Liver (tissue), 9 donors: ENCODE results near the gene AUP1. TPM values are rescaled to one million over a fixed set of nuclear protein-coding genes. Genes with fewer than 3 reads are reported as not detected.

Source experiments
- DNase-seq: peaks from one replicate; pipeline ENCODE4 v3.0.0-alpha.2; 2017; ENCODE audit warnings: low spot score
- H3K27ac ChIP-seq, 2 donors: one replicate each; pipeline ENCODE4 v1.7.0; 2013; ENCODE audit warnings: inconsistent platforms in 2 of 2, low read length in 2 of 2, control low read depth in 1 of 2, low read depth in 1 of 2, mild to moderate bottlenecking in 1 of 2
- H3K27me3 ChIP-seq, 4 donors: one replicate each; pipeline versions ENCODE4 v1.6.1 to v1.7.0; 2013; ENCODE audit warnings: low read length in 3 of 4, inconsistent platforms in 1 of 4, mild to moderate bottlenecking in 1 of 4, moderate library complexity in 1 of 4; ENCODE audit not compliant: control insufficient read depth in 4 of 4, insufficient read depth in 4 of 4
- H3K36me3 ChIP-seq, 4 donors: one replicate each; pipeline versions ENCODE4 v1.6.1 to v1.7.0; 2013; ENCODE audit warnings: low read length in 3 of 4, mild to moderate bottlenecking in 3 of 4, low read depth in 1 of 4, moderate library complexity in 1 of 4; ENCODE audit not compliant: control insufficient read depth in 4 of 4, insufficient read depth in 3 of 4
- H3K4me1 ChIP-seq, 4 donors: one replicate each; pipeline versions ENCODE4 v1.6.1 to v1.7.0; 2013; ENCODE audit warnings: low read length in 3 of 4, mild to moderate bottlenecking in 3 of 4, moderate library complexity in 1 of 4; ENCODE audit not compliant: control insufficient read depth in 4 of 4, insufficient read depth in 4 of 4
- H3K4me3 ChIP-seq, 3 donors: one replicate each; pipeline versions ENCODE4 v1.6.1 to v1.7.0; 2013; ENCODE audit warnings: low read length in 3 of 3, control low read depth in 1 of 3, low read depth in 1 of 3, mild to moderate bottlenecking in 1 of 3
- H3K9ac ChIP-seq, 2 donors: one replicate each; pipeline ENCODE4 v1.7.0; 2013; ENCODE audit warnings: low read length in 2 of 2, mild to moderate bottlenecking in 2 of 2, moderate library complexity in 2 of 2, control low read depth in 1 of 2, low read depth in 1 of 2
- H3K9me3 ChIP-seq, 4 donors: one replicate each; pipeline versions ENCODE4 v1.6.1 to v1.7.0; 2013; ENCODE audit warnings: low read length in 3 of 4; ENCODE audit not compliant: control insufficient read depth in 4 of 4
- ATF3 ChIP-seq: IDR thresholded peaks from 2 replicates; pipeline ENCODE4 v1.6.1; 2016; ENCODE audit warnings: antibody characterized with exemption
- CTCF ChIP-seq: fragments of 150-350 bp; IDR thresholded peaks from 2 replicates; pipeline ENCODE4 v1.5.1; 2017; ENCODE audit warnings: improper control_type of control experiment, low read depth, low read length; ENCODE audit not compliant: missing input control
- EGR1 ChIP-seq, 2 donors: IDR thresholded peaks; 2 replicates each; pipeline ENCODE4 v1.6.1; 2016 to 2018; ENCODE audit warnings: antibody characterized with exemption in 2 of 2, low read depth in 2 of 2
- FOXA1 ChIP-seq: IDR thresholded peaks from 2 replicates; pipeline ENCODE4 v1.6.1; 2016; ENCODE audit warnings: antibody characterized with exemption
- FOXA2 ChIP-seq: IDR thresholded peaks from 2 replicates; pipeline ENCODE4 v1.6.1; 2016; ENCODE audit warnings: antibody characterized with exemption
- GABPA ChIP-seq, 2 donors: IDR thresholded peaks in 1 of 2; conservative IDR thresholded peaks in 1 of 2; 2 replicates each; pipeline ENCODE4 v1.6.1; 2016; ENCODE audit warnings: antibody characterized with exemption in 2 of 2, mild to moderate bottlenecking in 1 of 2, moderate library complexity in 1 of 2
- HNF4A ChIP-seq, 2 donors: conservative IDR thresholded peaks; 2 replicates each; pipeline ENCODE4 v1.6.1; 2016; ENCODE audit warnings: antibody characterized with exemption in 2 of 2, mild to moderate bottlenecking in 2 of 2
- HNF4G ChIP-seq: IDR thresholded peaks from 2 replicates; pipeline ENCODE4 v1.6.1; 2016; ENCODE audit warnings: antibody characterized with exemption
- JUND ChIP-seq, 2 donors: IDR thresholded peaks; 2 replicates each; pipeline ENCODE4 v1.6.1; 2016; ENCODE audit warnings: antibody characterized with exemption in 2 of 2
- MAX ChIP-seq: IDR thresholded peaks from 2 replicates; pipeline ENCODE4 v1.6.1; 2016; ENCODE audit warnings: antibody characterized with exemption
- NR2F2 ChIP-seq: IDR thresholded peaks from 2 replicates; pipeline ENCODE4 v1.6.1; 2016; ENCODE audit warnings: antibody characterized with exemption
- RAD21 ChIP-seq, 2 donors: IDR thresholded peaks; 2 replicates each; pipeline ENCODE4 v1.6.1; 2016; ENCODE audit warnings: antibody characterized with exemption in 2 of 2, mild to moderate bottlenecking in 2 of 2
- REST ChIP-seq: IDR thresholded peaks from 2 replicates; pipeline ENCODE4 v1.6.1; 2016; ENCODE audit warnings: antibody characterized with exemption, mild to moderate bottlenecking
- RXRA ChIP-seq, 2 donors: IDR thresholded peaks; 2 replicates each; pipeline ENCODE4 v1.6.1; 2017 to 2018; ENCODE audit warnings: antibody characterized with exemption in 2 of 2, mild to moderate bottlenecking in 1 of 2
- SP1 ChIP-seq: IDR thresholded peaks from 2 replicates; pipeline ENCODE4 v1.6.1; 2018; ENCODE audit warnings: antibody characterized with exemption, mild to moderate bottlenecking
- TAF1 ChIP-seq: conservative IDR thresholded peaks from 2 replicates; pipeline ENCODE4 v1.6.1; 2016; ENCODE audit warnings: antibody characterized with exemption, mild to moderate bottlenecking
- YY1 ChIP-seq: IDR thresholded peaks from 2 replicates; pipeline ENCODE4 v1.6.1; 2016; ENCODE audit warnings: antibody characterized with exemption, mild to moderate bottlenecking
- ZBTB33 ChIP-seq: IDR thresholded peaks from 2 replicates; pipeline ENCODE4 v1.6.1; 2016; ENCODE audit warnings: antibody characterized with exemption
- WGBS: extraction: QIAGEN DNeasy Blood & Tissue Kit; methylation state at CpG from one replicate; pipeline ENCODE4 v1.1.7; 2013; 5-methylcytosine and 5-hydroxymethylcytosine counted together
- polyA plus RNA-seq, 2 donors: library from polyadenylated mRNA; stranded (reverse) in 1 of 2; unstranded in 1 of 2; fragments of 200-250 nt in 1 of 2; fragments of >200 nt in 1 of 2; fragmentation: Nextera tagmentation in 1 of 2; extraction: Ambion mirVana in 1 of 2; gene quantifications; one replicate each; pipeline versions ENCODE4 v1.2.1 to v1.2.3, GENCODE V29; 2013 to 2015
- total RNA-seq, 2 donors: library from RNA; depleted of rRNA; stranded (reverse); fragments of >200 nt; gene quantifications; one replicate each; pipeline ENCODE4 v1.2.3, GENCODE V29; 2014
- donor health status: healthy.
- donor health status: healthy.
- donor health status: healthy.
- donor health status: healthy.
- donor health status: healthy.

The AUP1 gene
- total and polyA plus RNA-seq, 4 donors: 62.6 to 126 (median 109) TPM

- no peak for DNase-seq
- peaks cover 0 to 6% (median 0%) of the 10 kb centered on the region in 4 donors for H3K27me3 ChIP-seq
- no peak overlapping the region for H3K9ac ChIP-seq
- no peaks in the 10 kb centered on the region for H3K4me1 ChIP-seq
- H3K27ac ChIP-seq: no peak overlapping the region
- no peaks in the 10 kb centered on the region for H3K9me3 ChIP-seq
- peaks cover 8 to 18% (median 17%) of the 10 kb centered on the region in 4 donors for H3K36me3 ChIP-seq
- WGBS: 77% methylated on average over 3 of the region's 3 CpGs
- TF ChIP-seq RAD21 (IDR thresholded peaks at IDR 0.05) (no peak), SP1 (no peak), HNF4A (conservative IDR thresholded peaks at IDR 0.05) (no peak), FOXA1 (no peak), GABPA (IDR thresholded peaks at IDR 0.05 in 1 of 2, conservative IDR thresholded peaks at IDR 0.05 in 1 of 2) (no peak), HNF4G (no peak), ATF3 (no peak), FOXA2 (no peak), ZBTB33 (no peak), RXRA (IDR thresholded peaks at IDR 0.05) (no peak), EGR1 (IDR thresholded peaks at IDR 0.05; ENCODE audit: low read depth in 2 of 2) (no peak), CTCF (no peak), MAX (no peak), REST (no peak), NR2F2 (no peak), TAF1 (no peak), YY1 (no peak), JUND (IDR thresholded peaks at IDR 0.05) (no peak)
- no peak overlapping the region for H3K4me3 ChIP-seq
Observed at GRCh38 chr2:74522516-74522915, 7.0 kb downstream of the AUP1 start.
